Testis (tissue), 3 donors: ENCODE measurements around the gene SSPN. TPM values are rescaled to one million over a fixed set of nuclear protein-coding genes. Genes with fewer than 3 reads are reported as not detected.
A peak's percentile ranks its signal among the peaks of the same experiment; 100 is the strongest.

Experiments
- DNase-seq: peaks from one replicate; pipeline ENCODE4 v3.0.0-alpha.2; 2019
- H3K27ac ChIP-seq, 2 donors: fragments of 200-600 bp; sonication (generic); one replicate each; pipeline ENCODE4 v1.5.1; 2019
- H3K27me3 ChIP-seq: fragments of 200-600 bp; sonication (generic); one replicate; pipeline ENCODE4 v1.5.1; 2019
- H3K36me3 ChIP-seq: fragments of 200-600 bp; sonication (generic); one replicate; pipeline ENCODE4 v1.5.1; 2017; ENCODE audit warnings: low read depth; ENCODE audit errors: missing control alignments
- H3K4me1 ChIP-seq: fragments of 200-600 bp; sonication (generic); one replicate; pipeline ENCODE4 v1.5.1; 2019
- H3K4me3 ChIP-seq, 2 donors: fragments of 200-600 bp; sonication (generic); one replicate each; pipeline ENCODE4 v1.5.1; 2017 to 2019
- H3K9me3 ChIP-seq: fragments of 200-600 bp; sonication (generic); one replicate; pipeline ENCODE4 v1.5.1; 2017
- POLR2A ChIP-seq: fragments of 450-650 bp; IDR thresholded peaks from one replicate; pipeline ENCODE4 v1.6.1; 2017; ENCODE audit warnings: antibody characterized with exemption, mild to moderate bottlenecking, moderate library complexity
- WGBS, 2 donors: methylation state at CpG; one replicate each; pipeline ENCODE4 v1.1.5; 2018; 5-methylcytosine and 5-hydroxymethylcytosine counted together
- intact Hi-C: fragments of 100-400 bp; cut with DNase I; formaldehyde crosslinking; loops from one replicate; pipeline ENCODE4 v1.15.1; 2023; ENCODE audit warnings: low total_unique reads
- polyA plus RNA-seq: library from polyadenylated mRNA; stranded (reverse); fragments of 350-450 nt; fragmentation: Illumina TruSeq; extraction: RNeasy Lipid Tissue Mini Kit (QIAGEN cat#74804); gene quantifications from one replicate; pipeline ENCODE4 v1.2.3, GENCODE V29; 2014; ENCODE audit warnings: low read depth, low replicate concordance; ENCODE audit not compliant: insufficient read depth
- total RNA-seq, 2 donors: library from RNA; depleted of rRNA; stranded (reverse); fragments of >200 nt; gene quantifications; one replicate each; pipeline ENCODE4 v1.2.3, GENCODE V29; 2016
- TF ChIP-seq, protein P1 (sequence below), 3 experiments: fragments of 450-650 bp in 2 of 3; fragments of 200-600 bp in 1 of 3; sonication (generic) in 1 of 3; IDR thresholded peaks; one replicate each; pipeline ENCODE4 v1.5.1; 2016 to 2019; ENCODE audit warnings: antibody characterized with exemption in 3 of 3, mild to moderate bottlenecking in 2 of 3, moderate library complexity in 1 of 3

SSPN gene
- total and polyA plus RNA-seq, 3 donors from 2014 or later: 17.8 to 41.6 (median 25.5) TPM

DNA sequence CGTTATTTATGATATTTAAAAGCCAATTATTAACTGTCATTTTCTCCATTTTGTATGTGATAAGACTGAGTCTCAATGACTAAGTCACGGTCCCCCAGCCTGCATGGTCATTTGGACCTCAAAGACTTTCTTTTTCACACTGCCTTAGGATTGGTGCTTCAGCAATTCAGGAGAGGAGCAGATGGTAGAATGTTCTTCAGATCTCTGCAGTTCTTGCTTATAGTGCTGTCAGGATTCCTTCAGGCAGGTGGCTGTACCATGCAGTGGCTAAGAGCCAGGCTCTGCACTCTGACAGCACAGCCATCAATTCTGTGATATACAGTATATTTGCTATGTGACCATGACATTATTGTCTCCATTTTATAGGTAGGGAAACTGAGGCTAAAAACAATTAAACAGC is 18.7 kb downstream of the SSPN start:
- intact Hi-C loops: no loop called here
- Histone ChIP-seq H3K4me3 (no peak overlapping the region), H3K9me3 (no peaks in the 10 kb centered on the region), H3K4me1 (peaks cover 22% of the 10 kb centered on the region), H3K27ac (peak overlapping the region in 1 of 2 donors; percentile 11), H3K27me3 (no peaks in the 10 kb centered on the region), H3K36me3 (no peaks in the 10 kb centered on the region)
- 79 to 81% methylated on average over 2 of the region's 2 CpGs for WGBS, 2 donors
- DNase-seq: no peak
- TF ChIP-seq, protein P1, sequence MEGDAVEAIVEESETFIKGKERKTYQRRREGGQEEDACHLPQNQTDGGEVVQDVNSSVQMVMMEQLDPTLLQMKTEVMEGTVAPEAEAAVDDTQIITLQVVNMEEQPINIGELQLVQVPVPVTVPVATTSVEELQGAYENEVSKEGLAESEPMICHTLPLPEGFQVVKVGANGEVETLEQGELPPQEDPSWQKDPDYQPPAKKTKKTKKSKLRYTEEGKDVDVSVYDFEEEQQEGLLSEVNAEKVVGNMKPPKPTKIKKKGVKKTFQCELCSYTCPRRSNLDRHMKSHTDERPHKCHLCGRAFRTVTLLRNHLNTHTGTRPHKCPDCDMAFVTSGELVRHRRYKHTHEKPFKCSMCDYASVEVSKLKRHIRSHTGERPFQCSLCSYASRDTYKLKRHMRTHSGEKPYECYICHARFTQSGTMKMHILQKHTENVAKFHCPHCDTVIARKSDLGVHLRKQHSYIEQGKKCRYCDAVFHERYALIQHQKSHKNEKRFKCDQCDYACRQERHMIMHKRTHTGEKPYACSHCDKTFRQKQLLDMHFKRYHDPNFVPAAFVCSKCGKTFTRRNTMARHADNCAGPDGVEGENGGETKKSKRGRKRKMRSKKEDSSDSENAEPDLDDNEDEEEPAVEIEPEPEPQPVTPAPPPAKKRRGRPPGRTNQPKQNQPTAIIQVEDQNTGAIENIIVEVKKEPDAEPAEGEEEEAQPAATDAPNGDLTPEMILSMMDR (IDR thresholded peaks at IDR 0.05): no peak
- no peak for TF ChIP-seq POLR2A

DNA sequence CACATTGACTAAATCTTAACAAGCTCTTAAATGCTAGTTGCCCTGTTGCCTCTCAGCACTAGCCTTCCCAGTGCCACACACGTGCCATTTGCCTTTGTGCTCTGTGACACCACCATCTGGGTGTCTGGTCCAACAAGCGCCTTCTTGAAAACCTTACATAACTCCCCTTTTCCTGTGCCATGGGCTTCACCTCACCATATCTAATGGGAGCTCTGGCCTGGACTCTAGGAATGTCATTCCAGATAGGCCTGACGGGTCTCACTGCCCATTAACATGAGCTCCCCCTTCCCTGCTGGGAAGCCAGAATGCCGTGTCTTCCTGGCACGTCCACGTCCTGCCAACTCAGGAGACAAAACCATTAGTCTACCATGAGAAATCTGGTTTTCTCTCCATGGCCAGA is 24.4 kb downstream of the SSPN start:
- intact Hi-C loops: no loop called here
- peaks cover 8% of the 10 kb centered on the region for H3K4me1 ChIP-seq

DNA sequence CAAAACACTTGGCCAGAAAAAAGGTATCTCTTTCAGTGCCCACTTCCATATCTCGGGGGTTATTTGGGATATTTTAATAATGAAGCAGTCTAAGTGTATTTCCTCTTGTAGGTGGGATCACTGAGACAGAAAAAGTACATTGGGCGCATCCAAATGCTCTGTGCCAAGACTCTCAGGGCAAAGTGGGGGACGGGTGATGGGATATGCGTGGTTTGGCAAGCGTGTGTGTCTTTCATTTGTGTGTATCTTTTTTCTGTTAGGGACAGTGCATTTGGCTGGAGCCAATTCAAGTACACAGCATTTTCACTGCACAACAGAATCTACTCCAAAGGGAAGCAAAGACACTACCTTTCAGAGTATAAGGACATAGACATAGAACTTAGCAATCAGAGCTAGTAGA is 29.3 kb downstream of the SSPN start:
- peaks cover 17% of the 10 kb centered on the region for H3K4me1 ChIP-seq
- H3K9me3 ChIP-seq: no peaks in the 10 kb centered on the region
- no peak overlapping the region for H3K27ac ChIP-seq
- no peaks in the 10 kb centered on the region for H3K27me3 ChIP-seq
- H3K36me3 ChIP-seq: no peaks in the 10 kb centered on the region
- TF ChIP-seq, protein P1 (IDR thresholded peaks at IDR 0.05): no peak
- no peak for TF ChIP-seq POLR2A
- H3K4me3 ChIP-seq: no peak overlapping the region
- intact Hi-C loops: no loop called here
- peak; percentile 46 for DNase-seq
- WGBS, 2 donors: 60 to 75% methylated on average over 5 of the region's 5 CpGs

More for the DNA sequence above, 24.4 kb downstream of the SSPN start:
- no peaks in the 10 kb centered on the region for H3K36me3 ChIP-seq
- no peak for TF ChIP-seq POLR2A
- TF ChIP-seq, protein P1 (IDR thresholded peaks at IDR 0.05): no peak
- H3K4me3 ChIP-seq: no peak overlapping the region
- DNase-seq: no peak
- no peaks in the 10 kb centered on the region for H3K27me3 ChIP-seq
- H3K27ac ChIP-seq: no peak overlapping the region
- 91 to 93% methylated on average over 6 of the region's 6 CpGs for WGBS, 2 donors
- no peaks in the 10 kb centered on the region for H3K9me3 ChIP-seq

DNA sequence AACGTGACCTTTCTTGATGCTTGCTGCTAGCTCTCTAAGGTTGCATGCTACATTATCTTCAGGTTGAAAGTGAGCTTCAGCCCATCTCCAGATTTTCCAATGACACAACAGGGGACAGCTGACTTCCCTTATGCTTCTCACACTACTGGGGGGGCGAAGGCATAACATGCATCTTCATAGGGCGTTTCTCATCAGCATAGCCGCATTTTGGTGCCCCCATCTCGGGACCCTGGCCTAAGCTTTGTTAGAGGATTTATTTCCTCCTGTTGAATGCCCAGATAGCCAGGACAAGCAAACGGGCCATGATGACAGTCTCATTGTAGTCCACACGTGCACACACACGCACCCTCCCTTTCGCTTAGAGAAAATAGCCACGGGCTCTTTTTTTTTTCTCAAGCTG is 30.7 kb downstream of the SSPN start:
- peaks cover 17% of the 10 kb centered on the region for H3K4me1 ChIP-seq
- DNase-seq: no peak
- 43 to 53% methylated on average over 10 of the region's 10 CpGs for WGBS, 2 donors
- peak overlapping the region in 1 of 2 donors; percentile 46 for H3K4me3 ChIP-seq
- TF ChIP-seq, protein P1 (IDR thresholded peaks at IDR 0.05): no peak
- no peak for TF ChIP-seq POLR2A
- no peaks in the 10 kb centered on the region for H3K27me3 ChIP-seq
- intact Hi-C loops: no loop called here
- no peak overlapping the region for H3K27ac ChIP-seq
- H3K36me3 ChIP-seq: no peaks in the 10 kb centered on the region
- H3K9me3 ChIP-seq: no peaks in the 10 kb centered on the region

DNA sequence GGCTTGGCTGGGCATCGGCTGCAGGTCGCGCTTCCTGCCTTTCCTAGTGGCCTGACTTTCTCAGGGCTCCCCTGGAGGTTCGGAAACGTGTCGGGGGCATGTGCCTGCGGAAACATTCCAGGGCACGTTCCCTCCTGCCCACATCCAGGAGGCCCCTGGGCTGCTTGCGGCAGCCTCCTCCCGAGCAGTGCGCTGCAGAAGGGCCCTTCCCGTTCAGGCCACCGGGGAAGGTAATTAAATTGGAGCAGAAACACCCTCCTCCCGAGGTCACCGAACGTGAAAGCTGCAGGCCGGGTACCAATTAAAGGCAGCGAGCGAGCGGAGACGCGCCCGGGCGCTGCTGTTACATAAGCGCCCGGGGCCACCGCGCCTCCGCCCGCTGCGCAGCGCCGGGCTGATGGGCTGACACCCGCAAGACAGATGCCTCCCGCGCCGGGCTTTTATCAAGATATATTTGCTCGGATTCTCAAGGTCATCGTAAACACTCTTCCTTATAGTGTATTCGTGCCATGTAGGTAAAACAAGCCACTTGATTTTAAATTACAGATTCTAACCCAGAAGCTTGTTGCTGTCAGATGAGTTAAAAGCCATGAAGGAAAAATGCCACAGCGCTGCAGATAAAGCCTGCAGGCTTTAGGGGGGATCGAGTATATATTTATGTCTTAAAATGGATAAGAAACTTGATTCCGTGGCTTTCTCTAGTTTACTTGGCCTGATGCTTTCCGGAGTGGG is 31.4 kb downstream of the SSPN start:
- Histone ChIP-seq H3K4me1 (peaks cover 17% of the 10 kb centered on the region), H3K9me3 (no peaks in the 10 kb centered on the region), H3K27ac (peak overlapping the region in 1 of 2 donors; percentile 26), H3K36me3 (no peaks in the 10 kb centered on the region), H3K4me3 (peak overlapping the region; percentile 39 to 46), H3K27me3 (no peaks in the 10 kb centered on the region)
- peak; percentile 57 for DNase-seq
- intact Hi-C loops: no loop called here
- 4% methylated on average over 27 to 44 of the region's 44 CpGs for WGBS, 2 donors
- no peak for TF ChIP-seq POLR2A
- TF ChIP-seq, protein P1 (IDR thresholded peaks at IDR 0.05): no peak
